IMR-90 (cell line): ENCODE measurements around the gene RAB3GAP2. TPM values are rescaled to one million over a fixed set of nuclear protein-coding genes. Genes with fewer than 3 reads are reported as not detected.

Source experiments
- ATAC-seq: fragments of 200-7000 bp; cut with Tn5 transposase; 2 replicates; pipeline ENCODE4 v1.9.1; 2020; ENCODE audit warnings: low read depth, mild to moderate bottlenecking, moderate library complexity
- BruUV-seq: library from RNA; stranded (reverse); fragments of 400-500 nt; replicated peaks from 2 replicates; lab custom pipeline; 2021; lab: Mats Ljungman, UMichigan
- CTCF ChIA-PET: fragments of 300-600 bp; formaldehyde crosslinking; extraction: SDS; loops from one replicate; lab custom pipeline; 2021; ENCODE audit warnings: antibody characterized with exemption; lab: Yijun Ruan, JAX
- POLR2A ChIA-PET: fragments of 300-600 bp; sonication (Branson Sonifier 250); formaldehyde crosslinking; loops from one replicate; lab custom pipeline; 2022; ENCODE audit warnings: antibody characterized with exemption; ENCODE audit not compliant: unreplicated experiment; lab: Charles Lee
- DNase-seq: peaks from one replicate; pipeline ENCODE4 v3.0.0; 2013
- H2AFZ ChIP-seq: replicated peaks from 2 replicates; pipeline ENCODE3; 2013; ENCODE audit warnings: low read length, mild to moderate bottlenecking; ENCODE audit not compliant: poor library complexity
- H2AK5ac ChIP-seq: 2 replicates; pipeline ENCODE4 v1.6.1; 2013; ENCODE audit warnings: low read depth, low read length, inconsistent platforms
- H2AK9ac ChIP-seq: replicated peaks from 2 replicates; pipeline ENCODE3; 2013; ENCODE audit warnings: mild to moderate bottlenecking, low read depth, low read length, moderate library complexity; ENCODE audit not compliant: poor library complexity
- H2BK120ac ChIP-seq: 2 replicates; pipeline ENCODE4 v1.6.1; 2013; ENCODE audit warnings: low read depth, low read length, inconsistent platforms
- H2BK15ac ChIP-seq: 3 replicates; pipeline ENCODE4 v1.6.1; 2013; ENCODE audit warnings: low read depth, low read length, inconsistent platforms
- H2BK20ac ChIP-seq: 2 replicates; pipeline ENCODE4 v1.6.1; 2013; ENCODE audit warnings: low read depth, mild to moderate bottlenecking, inconsistent platforms, low read length, moderate library complexity
- H2BK5ac ChIP-seq: 2 replicates; pipeline ENCODE4 v1.6.1; 2013; ENCODE audit warnings: mild to moderate bottlenecking, low read depth, low read length, inconsistent platforms; ENCODE audit not compliant: poor library complexity, severe bottlenecking
- H3K14ac ChIP-seq: replicated peaks from 2 replicates; pipeline ENCODE4 v1.6.1; 2013; ENCODE audit warnings: low read depth, low read length, inconsistent platforms
- H3K18ac ChIP-seq: 2 replicates; pipeline ENCODE4 v1.6.1; 2013; ENCODE audit warnings: low read depth, low read length, control low read depth
- H3K23ac ChIP-seq: 2 replicates; pipeline ENCODE4 v1.6.1; 2013; ENCODE audit warnings: low read depth, low read length, inconsistent platforms
- H3K27ac ChIP-seq: 2 replicates; pipeline ENCODE4 v1.5.1; 2013; ENCODE audit warnings: mild to moderate bottlenecking, control low read depth, low read length; ENCODE audit not compliant: insufficient read depth
- H3K27me3 ChIP-seq: 2 replicates; pipeline ENCODE4 v1.6.1; 2013; ENCODE audit warnings: low read length; ENCODE audit not compliant: control insufficient read depth, insufficient read depth
- H3K36me3 ChIP-seq: 2 replicates; pipeline ENCODE4 v1.6.1; 2013; ENCODE audit warnings: low read length, mixed read lengths; ENCODE audit not compliant: control insufficient read depth, insufficient read depth
- H3K4ac ChIP-seq: 2 replicates; pipeline ENCODE4 v1.6.1; 2013; ENCODE audit warnings: low read depth, low read length, inconsistent platforms
- H3K4me1 ChIP-seq: 2 replicates; pipeline ENCODE4 v1.6.1; 2013; ENCODE audit warnings: low read length, mixed read lengths; ENCODE audit not compliant: control insufficient read depth, insufficient read depth
- H3K4me2 ChIP-seq: 2 replicates; pipeline ENCODE4 v1.6.1; 2013; ENCODE audit warnings: low read depth, mild to moderate bottlenecking, control low read depth, low read length, moderate library complexity
- H3K4me3 ChIP-seq: 2 replicates; pipeline ENCODE4 v1.5.1; 2013; ENCODE audit warnings: low read depth, mild to moderate bottlenecking, control low read depth, low read length, moderate library complexity; ENCODE audit not compliant: insufficient read depth
- H3K56ac ChIP-seq: 2 replicates; pipeline ENCODE4 v1.6.1; 2013; ENCODE audit warnings: low read length, inconsistent platforms; ENCODE audit not compliant: insufficient read depth; ENCODE audit errors: extremely low read depth
- H3K79me1 ChIP-seq, 2 experiments: 2 replicates each; pipeline ENCODE4 v1.6.1; 2013; ENCODE audit warnings: low read length in 2 of 2, inconsistent platforms in 1 of 2, low read depth in 1 of 2
- H3K9ac ChIP-seq: 2 replicates; pipeline ENCODE4 v1.6.1; 2013; ENCODE audit warnings: low read depth, low read length, control low read depth
- H3K9me1 ChIP-seq: 2 replicates; pipeline ENCODE4 v1.6.1; 2013; ENCODE audit warnings: low read length, inconsistent platforms; ENCODE audit not compliant: insufficient read depth
- H3K9me3 ChIP-seq: 2 replicates; pipeline ENCODE4 v1.6.1; 2013; ENCODE audit warnings: low read length; ENCODE audit not compliant: control insufficient read depth, insufficient read depth
- H4K20me1 ChIP-seq: 2 replicates; pipeline ENCODE4 v1.6.1; 2013; ENCODE audit warnings: low read length, inconsistent platforms; ENCODE audit not compliant: insufficient read depth
- H4K5ac ChIP-seq: 2 replicates; pipeline ENCODE4 v1.6.1; 2013; ENCODE audit warnings: mild to moderate bottlenecking, low read depth, low read length, control low read depth
- H4K8ac ChIP-seq, 2 experiments: 2 replicates each; pipeline ENCODE4 v1.6.1; 2013; ENCODE audit warnings: low read depth in 2 of 2, low read length in 2 of 2, control low read depth in 1 of 2, inconsistent platforms in 1 of 2
- H4K91ac ChIP-seq: 2 replicates; pipeline ENCODE4 v1.6.1; 2013; ENCODE audit warnings: low read depth, low read length, inconsistent platforms; ENCODE audit not compliant: insufficient read depth
- BHLHE40 ChIP-seq: fragments of 150-350 bp; IDR thresholded peaks from 2 replicates; pipeline ENCODE4 v1.6.1; 2016; ENCODE audit warnings: mild to moderate bottlenecking, low read depth, low read length
- CEBPB ChIP-seq: IDR thresholded peaks from 2 replicates; pipeline ENCODE4 v1.6.1; 2012; ENCODE audit warnings: low read depth, low read length, improper control_type of control experiment
- CHD1 ChIP-seq: IDR thresholded peaks from 2 replicates; pipeline ENCODE4 v1.6.1; 2012; ENCODE audit warnings: low read depth, low read length, improper control_type of control experiment
- ELK1 ChIP-seq: fragments of 150-350 bp; IDR thresholded peaks from 2 replicates; pipeline ENCODE4 v1.6.1; 2016; ENCODE audit warnings: low read depth, mild to moderate bottlenecking, low read length, moderate library complexity, borderline replicate concordance
- FOS ChIP-seq: fragments of 150-350 bp; IDR thresholded peaks from 2 replicates; pipeline ENCODE4 v1.6.1; 2016; ENCODE audit warnings: low read depth, low read length
- MAFK ChIP-seq: IDR thresholded peaks from 2 replicates; pipeline ENCODE4 v1.6.1; 2012; ENCODE audit warnings: low read depth, low read length, improper control_type of control experiment
- MAZ ChIP-seq: IDR thresholded peaks from 2 replicates; pipeline ENCODE4 v1.6.1; 2012; ENCODE audit warnings: low read depth, mild to moderate bottlenecking, low read length, improper control_type of control experiment, moderate library complexity, borderline replicate concordance
- MXI1 ChIP-seq: IDR thresholded peaks from 2 replicates; pipeline ENCODE4 v1.6.1; 2012; ENCODE audit warnings: low read depth, mild to moderate bottlenecking, low read length, moderate library complexity, borderline replicate concordance
- NFE2L2 ChIP-seq: fragments of 150-350 bp; IDR thresholded peaks from 2 replicates; pipeline ENCODE4 v1.6.1; 2016; ENCODE audit warnings: low read depth, mild to moderate bottlenecking, low read length
- POLR2A ChIP-seq: IDR thresholded peaks from 2 replicates; pipeline ENCODE4 v1.6.1; 2012; ENCODE audit warnings: mild to moderate bottlenecking, low read depth, low read length
- RAD21 ChIP-seq: IDR thresholded peaks from 2 replicates; pipeline ENCODE4 v1.6.1; 2012; ENCODE audit warnings: low read length, improper control_type of control experiment
- RCOR1 ChIP-seq: IDR thresholded peaks from 2 replicates; pipeline ENCODE4 v1.6.1; 2012; ENCODE audit warnings: mild to moderate bottlenecking, low read length, improper control_type of control experiment; ENCODE audit not compliant: insufficient replicate concordance
- RFX5 ChIP-seq: IDR thresholded peaks from 2 replicates; pipeline ENCODE4 v1.8.0; 2012; ENCODE audit warnings: low read depth, mild to moderate bottlenecking, low read length, moderate library complexity
- SMC3 ChIP-seq: fragments of 150-350 bp; IDR thresholded peaks from 2 replicates; pipeline ENCODE4 v1.6.1; 2016; ENCODE audit warnings: low read depth, mild to moderate bottlenecking, antibody characterized with exemption, low read length, moderate library complexity
- USF2 ChIP-seq: fragments of 150-350 bp; IDR thresholded peaks from 2 replicates; pipeline ENCODE4 v1.6.1; 2017; ENCODE audit warnings: mild to moderate bottlenecking, antibody characterized with exemption, low read length, low read depth
- WGBS, 2 experiments: methylation state at CpG; one replicate each; pipeline versions ENCODE4 v1.1.5 to v1.1.7; 2013; ENCODE audit warnings: missing lambda C conversion rate in 2 of 2; ENCODE audit not compliant: insufficient read length in 1 of 2; ENCODE audit errors: extremely low coverage in 2 of 2; 5-methylcytosine and 5-hydroxymethylcytosine counted together
- dilution Hi-C: fragments of 300-500 bp; cut with HindIII; formaldehyde crosslinking; loops from one replicate; pipeline ENCODE4 v1.14.3; 2018; ENCODE audit warnings: low sequenced_read_pairs; ENCODE audit not compliant: unreplicated experiment
- in situ Hi-C: fragments of 300-500 bp; cut with MboI; formaldehyde crosslinking; loops from 3 replicates; pipeline ENCODE4 v1.14.3; 2019; ENCODE audit warnings: low sequenced_read_pairs, inconsistent platforms, mixed read lengths
- intact Hi-C: fragments of 100-400 bp; cut with micrococcal nuclease; formaldehyde crosslinking; loops from 2 replicates; pipeline ENCODE4 v1.10.0; 2022
- polyA plus RNA-seq, 3 experiments: library from polyadenylated mRNA; depleted of rRNA; stranded (reverse); fragments of >200 nt; gene quantifications; 2 replicates each; pipeline ENCODE4 v1.2.3, GENCODE V29; 2012; ENCODE audit warnings: low replicate concordance in 1 of 3
- total RNA-seq: library from RNA; depleted of rRNA; stranded (reverse); fragments of >200 nt; gene quantifications from 2 replicates; pipeline ENCODE4 v1.2.3, GENCODE V29; 2012

The RAB3GAP2 gene
- total and polyA plus RNA-seq, 2 of the 4 experiments (the other 2 are of a cell fraction): 12.3 to 37.8 TPM

- no peak for TF ChIP-seq NFE2L2
These were observed 135.1 kb downstream of the RAB3GAP2 start (continued) for GRCh38 chr1:220137019-220137786.

DNA sequence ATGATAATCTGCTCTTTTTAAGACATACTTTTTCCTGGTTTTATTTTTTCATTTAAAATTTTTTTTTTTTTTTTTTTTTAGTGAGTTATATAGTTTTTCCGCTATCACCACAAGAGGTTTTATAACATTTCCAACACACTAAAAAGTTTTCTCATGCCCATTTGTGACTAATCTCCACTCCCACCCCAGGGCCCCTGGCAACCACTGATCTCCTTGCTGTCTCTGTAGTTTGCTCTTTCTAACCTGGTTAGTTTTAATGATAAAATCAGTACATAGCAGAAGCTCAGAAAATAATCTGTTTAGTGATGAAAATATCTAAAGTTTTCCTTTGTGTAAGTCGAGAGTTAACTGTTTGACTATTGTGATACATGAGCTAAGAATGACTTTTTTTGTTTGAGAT, 136.5 kb downstream of the RAB3GAP2 start:
- H3K4me3 ChIP-seq: no peak overlapping the region
- H2BK20ac ChIP-seq: no peak overlapping the region
- H2AK5ac ChIP-seq: no peak overlapping the region
- in situ Hi-C loops (no loop called here), dilution Hi-C loops (no loop called here), intact Hi-C loops (no loop called here)
- no TSS peak for BruUV-seq
- POLR2A ChIA-PET: no interaction called here
- no peak overlapping the region for H3K4ac ChIP-seq
- H2BK15ac ChIP-seq: no peak overlapping the region
- H4K8ac ChIP-seq: no peak overlapping the region
- no peak overlapping the region for H3K27ac ChIP-seq
- no peak overlapping the region for H2BK120ac ChIP-seq
- H3K56ac ChIP-seq: no peak overlapping the region
- ATAC-seq: no peak
- no peaks in the 10 kb centered on the region for H3K9me3 ChIP-seq
- no CpG with 5 or more reads among the region's 2 CpGs for WGBS, 2 experiments
- no peak overlapping the region for H2AK9ac ChIP-seq
- no peaks in the 10 kb centered on the region for H3K79me1 ChIP-seq
- no peak overlapping the region for H3K18ac ChIP-seq
- no peak overlapping the region for H4K5ac ChIP-seq
- no peaks in the 10 kb centered on the region; the same call in 1 of the 2 replicates for H3K9me1 ChIP-seq
- H3K4me2 ChIP-seq: no peak overlapping the region
- no peaks in the 10 kb centered on the region for H3K4me1 ChIP-seq
- peaks cover 31% of the 10 kb centered on the region for H3K36me3 ChIP-seq
- no peak overlapping the region for H3K9ac ChIP-seq
- H2BK5ac ChIP-seq: no peak overlapping the region
- no peak overlapping the region for H3K14ac ChIP-seq
- H4K91ac ChIP-seq: no peak overlapping the region
- no peaks in the 10 kb centered on the region for H4K20me1 ChIP-seq
- no peak for DNase-seq
- H3K27me3 ChIP-seq: no peaks in the 10 kb centered on the region
- no peak overlapping the region for H3K23ac ChIP-seq
- H2AFZ ChIP-seq: no peak overlapping the region
- CTCF ChIA-PET: no interaction called here
- TF ChIP-seq RCOR1 (no peak), USF2 (no peak), POLR2A (no peak), MXI1 (no peak), ELK1 (no peak), MAFK (no peak), CEBPB (no peak), SMC3 (no peak), RAD21 (no peak), CHD1 (no peak), FOS (no peak), BHLHE40 (no peak), MAZ (no peak), NFE2L2 (no peak), RFX5 (no peak)
